IPS DF 4.7 (cell line): ENCODE data around the gene KSR1.

Experiments
- DNase-seq: peaks from one replicate; pipeline ENCODE4 v3.0.0-alpha.2; 2013; ENCODE audit warnings: low spot score; ENCODE audit errors: extremely low read depth

Gene KSR1

DNA sequence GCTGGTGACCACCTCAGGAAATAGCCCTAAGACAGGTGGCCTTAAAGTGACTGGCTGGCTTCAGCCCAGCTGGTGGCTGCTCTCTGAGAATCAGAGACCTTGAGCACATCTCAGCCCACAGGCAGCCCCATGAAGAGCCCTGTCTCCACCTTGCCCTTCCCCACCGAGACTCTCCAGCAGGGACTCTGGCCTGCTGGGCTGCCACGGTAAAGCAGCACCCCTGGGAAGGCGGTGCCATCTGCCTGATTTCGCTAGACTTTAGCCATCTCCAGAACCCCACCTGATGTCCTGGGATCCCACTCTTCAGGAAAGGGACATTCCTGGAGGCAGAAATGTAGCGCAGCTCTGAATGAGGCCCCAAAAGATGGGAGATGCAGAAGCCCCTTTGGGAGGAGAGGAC is 129.5 kb downstream of the KSR1 start:
- DNase-seq = no peak

DNA sequence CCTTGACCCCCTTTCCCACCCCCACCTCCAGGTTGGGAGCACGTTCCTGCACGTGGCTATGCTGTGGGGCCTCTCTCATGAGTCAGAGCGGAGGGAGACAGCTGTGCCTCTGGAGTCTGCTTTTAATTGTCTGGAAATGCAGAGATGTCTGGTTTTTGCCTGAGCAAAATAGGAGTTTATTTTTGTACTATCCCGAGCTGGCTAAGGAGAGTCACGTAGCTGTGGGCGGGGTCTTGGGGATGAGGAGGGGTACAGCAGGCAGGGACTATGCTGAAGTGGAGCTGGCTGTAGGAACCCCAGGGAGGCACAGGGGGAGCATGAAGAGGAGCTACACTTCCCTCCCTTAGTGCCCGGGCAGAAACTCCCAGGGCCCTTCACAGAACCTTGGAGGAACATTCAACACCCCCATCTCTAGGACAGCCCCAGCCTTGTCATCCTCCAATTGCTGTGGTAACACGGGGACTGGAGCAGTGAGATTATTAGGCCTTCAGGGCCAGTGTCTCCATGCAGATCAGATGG is 130.0 kb downstream of the KSR1 start:
- no peak for DNase-seq

DNA sequence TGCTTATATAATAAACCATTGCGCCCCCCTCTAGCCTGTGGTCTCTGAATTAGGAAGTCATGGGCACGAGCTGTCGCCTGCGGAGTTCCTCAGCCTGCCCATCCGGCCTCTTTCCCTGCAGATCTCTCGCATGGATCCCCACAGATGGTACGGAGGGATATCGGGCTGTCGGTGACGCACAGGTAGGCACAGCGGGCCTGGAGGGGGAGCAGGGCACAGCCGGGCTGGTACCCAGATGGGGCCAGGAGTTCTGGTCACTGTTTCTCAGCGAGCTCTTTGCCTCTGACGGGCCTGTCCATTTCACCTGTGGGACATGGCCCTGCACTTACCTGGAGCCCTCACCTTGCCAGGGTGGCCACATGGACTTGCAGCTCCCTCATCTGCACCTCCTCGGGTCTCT is 132.1 kb downstream of the KSR1 start:
- no peak for DNase-seq

DNA sequence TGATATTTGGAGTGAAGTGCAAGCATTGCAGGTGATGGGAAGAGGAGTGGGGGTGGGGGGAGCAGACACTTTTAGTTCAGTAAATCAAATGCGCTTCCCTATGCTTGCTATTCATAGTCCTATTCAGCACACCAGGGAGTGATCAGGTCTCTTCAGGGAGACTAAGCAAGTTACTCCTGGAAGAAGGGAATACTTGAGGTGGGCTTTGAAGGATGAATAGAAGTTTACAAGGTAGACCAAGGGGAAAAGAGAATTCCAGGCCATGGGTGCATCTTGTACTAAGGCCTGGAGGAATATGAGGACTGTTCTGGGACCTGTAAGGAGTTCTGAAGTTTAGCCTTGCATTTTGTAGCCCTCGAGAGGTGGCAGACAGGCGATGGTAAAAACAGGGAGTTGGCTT is 134.6 kb downstream of the KSR1 start:
- no peak for DNase-seq

DNA sequence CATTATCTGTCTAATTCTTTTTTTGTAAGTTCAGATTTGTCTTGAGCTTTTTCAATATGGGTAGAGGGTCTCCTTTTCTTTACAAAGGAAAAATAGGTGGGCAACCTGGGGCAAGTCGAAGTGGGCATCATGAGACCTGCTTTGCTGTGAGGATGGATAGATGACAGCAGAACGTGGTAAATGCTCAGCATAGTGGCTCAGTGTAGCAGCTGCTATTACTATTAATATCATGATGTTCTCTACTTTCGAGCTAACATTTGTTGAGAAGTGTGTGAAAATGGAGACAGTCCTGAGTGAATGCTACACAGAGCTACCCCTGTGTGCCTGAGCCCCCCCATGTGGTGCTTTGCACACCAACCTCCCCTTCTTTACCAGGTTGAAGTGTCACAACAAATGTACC is 135.7 kb downstream of the KSR1 start:
- DNase-seq = no peak

DNA sequence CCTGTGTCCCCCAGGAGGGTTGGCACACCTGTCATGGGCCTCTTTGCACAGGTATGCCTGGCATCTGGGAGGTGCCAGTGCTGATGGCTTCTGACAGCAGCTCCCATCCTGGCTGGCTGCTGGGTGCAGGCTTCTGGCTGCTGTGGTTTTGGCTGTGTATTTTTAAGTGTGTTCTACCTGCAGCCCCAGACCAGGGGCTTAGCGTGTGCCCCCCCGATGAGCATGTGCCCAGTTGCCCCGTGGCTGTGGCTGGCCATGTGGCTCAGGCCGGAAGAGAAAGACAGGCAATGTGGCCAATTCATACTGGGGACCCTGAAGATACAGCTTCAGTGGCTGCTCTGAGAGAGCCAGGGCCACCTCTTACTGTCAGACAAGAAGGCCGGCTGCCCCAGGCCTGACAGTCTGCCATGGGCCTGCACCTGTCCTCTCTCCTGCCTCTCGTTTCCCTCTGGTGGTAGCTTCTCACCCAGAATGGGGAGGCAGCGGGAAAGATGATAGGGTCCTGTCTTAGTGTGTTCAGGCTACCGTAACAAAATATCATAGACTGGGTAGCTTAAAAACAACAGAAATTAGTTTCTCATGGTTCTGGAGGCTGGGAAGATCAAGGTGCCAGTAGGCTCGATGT is 137.1 kb downstream of the KSR1 start:
- no peak for DNase-seq

DNA sequence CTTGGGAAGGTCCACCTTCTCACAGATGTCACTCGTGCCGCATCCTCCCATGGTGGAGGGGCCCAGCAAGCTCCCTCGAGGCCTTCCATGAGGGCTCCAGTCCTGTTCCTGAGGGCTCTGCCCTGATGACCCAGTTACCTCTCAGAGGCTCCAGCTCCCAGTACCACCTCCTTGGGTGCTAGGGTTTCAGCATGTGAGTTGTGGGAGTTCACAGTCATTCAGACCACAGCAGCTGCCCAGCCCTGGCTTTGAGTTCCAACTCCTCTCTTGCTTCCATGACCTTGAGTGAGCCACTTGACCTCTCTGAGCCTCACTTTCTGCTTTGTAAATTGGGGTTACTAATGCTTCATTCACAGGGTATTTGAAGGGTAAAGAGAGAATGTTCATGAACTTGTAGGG is 137.6 kb downstream of the KSR1 start:
- DNase-seq = no peak

DNA sequence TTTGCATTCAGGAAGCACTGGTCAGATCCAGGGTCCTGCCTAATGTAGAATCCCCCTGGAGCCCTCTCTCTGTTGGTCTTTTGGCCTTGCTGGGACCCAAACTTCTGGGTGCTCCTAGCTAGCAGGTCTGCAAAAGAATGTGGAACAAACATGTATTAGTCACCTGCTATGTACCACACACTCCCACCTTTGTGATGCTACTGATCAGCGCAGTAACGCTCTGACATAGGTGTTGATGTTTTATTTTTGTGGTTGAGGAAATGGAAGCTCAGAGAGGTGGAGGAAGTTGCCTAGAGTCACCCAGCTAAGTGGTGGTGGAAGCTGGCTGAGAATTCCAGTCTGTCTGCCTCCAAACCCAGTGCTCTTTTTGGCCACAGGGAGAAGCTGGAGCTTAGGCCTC is 139.0 kb downstream of the KSR1 start:
- DNase-seq = no peak

DNA sequence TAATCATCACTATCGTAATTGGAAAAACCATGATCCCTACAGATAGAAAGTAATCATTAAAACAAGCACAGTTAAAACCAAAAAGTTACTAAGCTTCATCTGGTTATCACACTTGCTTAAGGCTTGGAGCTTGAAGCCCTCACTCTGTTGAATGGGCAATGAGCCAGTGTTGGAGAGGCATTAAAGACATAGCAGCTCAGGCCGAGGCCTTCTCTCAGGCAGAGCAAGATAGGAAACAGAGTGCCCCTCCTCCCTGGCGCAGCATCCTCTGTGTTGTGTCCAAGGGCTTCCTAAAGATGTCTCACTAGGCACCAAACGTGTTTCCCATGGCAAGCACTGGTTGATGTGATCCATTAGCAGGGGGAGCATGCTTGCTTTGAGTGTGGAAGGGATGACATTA is 139.8 kb downstream of the KSR1 start:
- no peak for DNase-seq

DNA sequence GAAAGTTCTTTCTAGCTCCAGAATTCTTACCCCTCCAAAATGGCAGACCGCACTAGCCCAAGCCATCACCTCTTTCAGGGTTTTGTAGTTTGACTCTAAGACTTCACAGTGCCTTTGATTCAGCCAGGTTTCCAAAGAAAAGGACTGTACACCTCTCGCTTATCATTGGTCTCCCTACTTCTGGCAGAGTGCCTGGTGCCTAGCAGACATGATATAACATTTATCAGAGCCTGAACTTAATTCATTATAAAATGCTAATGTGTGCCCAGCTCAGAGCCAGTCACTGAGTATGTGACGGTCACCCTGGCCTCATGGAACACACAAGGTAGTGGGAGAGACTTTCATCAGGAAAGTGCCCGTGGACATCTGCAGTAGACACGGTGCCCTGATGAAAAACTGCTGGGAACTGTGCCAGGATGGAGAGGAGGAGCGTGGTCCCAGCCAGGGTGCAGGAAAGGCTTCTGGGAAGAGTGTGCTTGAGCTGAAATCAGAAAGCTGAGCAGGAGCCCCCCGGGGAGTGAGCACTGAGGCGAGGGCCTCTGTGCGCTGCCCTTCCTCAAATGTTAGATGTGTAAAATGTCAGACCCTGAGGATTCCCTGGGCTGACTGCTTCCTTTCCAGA is 140.4 kb downstream of the KSR1 start:
- DNase-seq = no peak

DNA sequence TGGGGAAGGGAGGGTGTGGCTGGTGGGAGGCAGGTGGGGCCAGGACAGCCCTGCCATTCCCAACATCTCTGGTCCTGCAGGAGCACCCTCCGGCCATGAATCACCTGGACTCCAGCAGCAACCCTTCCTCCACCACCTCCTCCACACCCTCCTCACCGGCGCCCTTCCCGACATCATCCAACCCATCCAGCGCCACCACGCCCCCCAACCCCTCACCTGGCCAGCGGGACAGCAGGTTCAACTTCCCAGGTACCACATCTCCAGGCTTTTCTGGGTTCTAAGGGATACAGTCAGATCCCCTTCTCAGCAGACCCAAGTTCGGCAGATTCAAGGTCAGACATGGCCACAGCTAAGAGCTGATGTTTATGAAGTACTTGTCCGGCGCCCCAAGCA is 140.9 kb downstream of the KSR1 start:
- no peak for DNase-seq

DNA sequence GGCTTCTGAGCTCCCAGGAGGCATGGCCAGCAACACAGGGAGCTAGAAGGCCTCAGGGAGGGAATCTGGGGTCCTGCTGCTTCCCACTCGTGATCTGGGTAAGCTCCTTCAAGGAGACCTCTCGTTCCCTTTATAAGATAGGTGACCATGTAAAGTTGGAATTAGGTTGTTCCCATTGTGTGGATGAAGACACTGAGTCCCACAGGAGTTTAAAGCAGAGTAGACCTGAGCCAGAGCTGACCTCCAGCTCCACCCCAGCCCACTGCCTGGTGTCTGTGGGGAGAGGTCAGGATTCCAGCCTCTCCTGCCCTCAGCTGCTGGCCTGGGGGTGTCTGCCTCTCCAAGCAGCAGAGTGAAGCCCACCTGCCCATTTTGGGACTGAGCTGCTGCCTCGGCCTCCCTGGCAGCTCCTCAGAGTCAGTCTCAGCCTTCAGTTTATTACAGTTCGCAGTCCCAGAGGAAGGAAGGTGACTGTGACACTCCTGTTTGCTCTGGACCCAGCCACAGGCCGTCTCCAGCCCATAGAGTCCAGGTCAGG is 141.6 kb downstream of the KSR1 start:
- DNase-seq = no peak

DNA sequence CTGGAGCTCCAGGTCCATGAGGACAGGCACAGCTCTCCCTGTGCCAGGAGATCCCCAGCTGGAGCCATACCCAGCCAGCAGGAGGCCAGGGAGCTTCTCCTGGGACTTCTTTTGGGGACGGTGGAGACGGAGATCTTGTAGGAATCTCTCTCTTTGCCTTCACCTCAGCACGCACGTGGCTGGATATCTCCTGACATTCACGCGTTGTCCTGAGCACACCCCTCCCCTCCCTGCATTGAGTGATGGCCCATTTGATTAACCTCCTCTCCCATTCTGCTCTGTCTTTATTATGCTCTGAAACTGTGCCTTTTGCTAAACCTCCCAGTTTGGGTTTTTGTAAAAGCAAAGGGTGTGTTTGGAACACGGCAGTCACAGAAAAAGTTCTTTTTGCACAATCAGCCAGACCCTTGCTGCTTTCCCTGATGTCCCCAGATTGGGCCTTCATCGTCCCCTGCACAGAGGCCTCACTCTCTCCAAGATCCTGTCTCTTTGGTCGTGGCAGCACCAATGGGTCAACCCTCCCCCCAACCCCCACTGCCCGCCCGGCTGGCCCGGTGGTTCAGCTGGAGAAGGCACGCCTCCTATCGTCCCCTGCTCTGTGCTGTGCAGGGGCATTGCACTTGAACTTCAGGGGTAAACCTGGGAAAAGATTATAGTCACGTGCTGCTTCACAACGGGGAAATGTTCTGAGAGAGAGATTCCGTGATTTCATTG is 142.2 kb downstream of the KSR1 start:
- DNase-seq = no peak

DNA sequence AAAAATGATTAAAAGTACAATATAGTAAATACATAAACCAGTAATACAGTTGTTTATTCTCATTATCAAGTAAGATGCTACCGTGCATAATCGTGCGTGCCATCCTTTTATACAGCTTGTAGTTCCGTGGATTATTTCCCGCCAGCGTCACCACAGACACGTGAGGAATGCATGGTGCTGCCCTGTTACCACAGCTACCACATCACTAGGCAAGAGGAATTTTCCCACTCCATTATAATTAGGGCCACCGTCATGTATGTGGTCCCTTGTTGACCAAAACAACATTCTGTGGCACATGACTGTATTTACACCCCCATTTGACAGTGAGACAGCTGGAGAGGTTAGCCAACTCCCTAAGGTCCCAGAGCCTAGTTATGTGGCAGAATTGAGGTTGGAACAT is 144.2 kb downstream of the KSR1 start:
- DNase-seq = no peak

DNA sequence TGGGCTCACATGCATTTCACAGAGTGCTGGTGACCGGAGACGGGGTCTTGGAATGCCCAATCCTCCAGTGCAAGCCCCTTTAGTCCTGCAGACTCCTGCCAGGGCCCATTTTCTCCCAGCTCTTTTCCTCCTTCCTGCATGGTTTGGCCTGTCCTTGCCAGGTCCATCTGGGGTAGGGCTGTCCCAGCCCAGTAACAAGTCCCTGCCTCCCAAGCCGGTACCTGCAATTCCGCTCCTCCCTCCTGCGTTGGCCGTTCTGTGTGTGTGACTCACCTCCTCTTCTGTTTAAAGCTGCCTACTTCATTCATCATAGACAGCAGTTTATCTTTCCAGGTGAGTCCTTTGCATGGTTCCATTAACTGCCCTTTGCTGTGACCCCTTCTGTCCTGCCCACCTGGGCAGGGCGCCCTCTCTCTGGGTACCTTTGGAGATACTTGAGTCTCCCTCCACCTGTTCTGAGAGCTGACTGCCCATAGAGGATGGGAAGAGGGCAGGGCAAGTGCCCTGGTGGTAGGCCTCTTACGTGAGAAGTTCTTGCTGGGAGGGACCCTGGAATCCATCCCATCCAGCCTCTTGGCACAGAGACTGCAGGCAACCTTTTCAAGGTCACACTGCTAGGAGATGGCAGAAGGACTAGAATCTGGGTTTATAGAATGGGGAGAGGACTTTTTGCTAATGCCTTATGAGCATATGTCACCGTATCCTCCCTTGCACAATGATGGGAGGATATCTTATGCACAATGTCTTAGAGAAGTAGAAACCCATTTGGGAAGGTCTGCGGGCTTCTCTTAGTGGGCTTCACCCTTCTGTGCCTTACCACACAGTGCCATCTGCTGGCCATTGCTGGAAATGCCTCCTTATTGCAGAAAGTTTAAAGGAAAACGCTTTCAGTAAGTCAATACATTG is 145.1 kb downstream of the KSR1 start:
- peak; percentile 62 for DNase-seq

DNA sequence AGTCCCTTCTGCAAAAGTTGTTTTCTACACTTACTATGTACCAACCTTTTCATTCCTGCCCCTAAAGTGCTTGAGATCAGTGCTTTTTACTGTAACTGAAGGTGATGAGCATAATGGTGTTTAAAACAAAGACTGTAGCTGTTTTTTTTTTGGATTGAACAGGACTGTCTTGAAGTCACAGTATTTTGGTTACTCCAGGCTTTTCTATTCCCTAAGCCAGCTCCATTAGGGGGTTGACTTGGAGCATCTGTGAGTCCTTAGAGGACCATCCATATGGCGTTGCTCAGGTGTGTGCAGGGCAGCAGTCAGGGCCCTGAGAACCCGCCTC is 145.7 kb downstream of the KSR1 start:
- no peak for DNase-seq

DNA sequence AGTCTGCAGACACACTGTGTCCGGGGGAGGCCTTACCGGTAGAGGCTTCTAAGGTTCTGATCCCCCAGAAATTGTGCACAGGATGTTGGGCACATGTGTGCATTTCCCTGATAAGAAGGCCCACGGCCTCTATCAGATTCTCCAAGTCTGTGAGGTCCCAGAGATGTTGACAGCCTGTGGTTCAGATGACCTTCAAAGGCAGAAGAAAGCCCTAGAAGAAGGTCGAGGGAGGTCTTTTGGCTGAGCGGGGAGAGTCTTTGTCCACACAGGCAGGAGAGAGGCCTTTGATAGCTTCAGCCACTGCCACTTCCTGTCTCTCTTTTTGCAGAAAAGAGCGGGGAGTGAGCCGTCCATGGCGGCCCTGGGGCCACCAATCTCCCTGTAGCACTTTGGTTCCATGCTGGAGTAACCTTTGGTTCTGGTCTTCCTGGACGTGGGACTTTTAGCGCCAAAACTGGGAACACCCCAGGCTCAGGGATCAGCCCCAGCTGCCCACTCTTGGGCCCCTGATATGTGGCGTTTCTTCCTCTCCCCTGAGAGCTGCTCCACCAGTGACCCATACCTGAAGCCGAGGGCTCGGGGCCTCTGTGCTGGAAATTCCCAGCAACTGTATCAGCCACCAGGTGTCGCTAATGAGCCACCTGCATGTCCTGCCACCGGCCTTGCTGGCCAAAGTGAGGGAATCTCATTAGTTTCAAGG is 146.6 kb downstream of the KSR1 start:
- peak; percentile 75 for DNase-seq

DNA sequence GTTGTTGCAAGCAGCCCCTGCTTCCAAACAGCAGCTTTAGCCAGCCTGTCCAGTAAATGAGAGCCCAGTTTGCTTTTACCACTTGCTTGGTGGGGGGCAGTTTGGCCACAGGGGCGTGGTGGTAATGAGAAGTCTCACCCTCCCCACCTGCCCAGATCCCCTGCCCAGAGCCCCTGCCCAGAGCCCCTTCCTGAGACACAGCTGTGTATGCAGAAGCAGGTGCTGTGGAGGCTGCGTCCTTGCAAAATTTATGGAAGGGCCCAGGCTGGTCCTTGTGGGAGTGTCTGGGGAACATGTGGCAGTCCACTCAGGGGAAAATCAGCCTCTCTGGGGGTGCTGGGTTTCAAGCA is 147.1 kb downstream of the KSR1 start:
- no peak for DNase-seq

DNA sequence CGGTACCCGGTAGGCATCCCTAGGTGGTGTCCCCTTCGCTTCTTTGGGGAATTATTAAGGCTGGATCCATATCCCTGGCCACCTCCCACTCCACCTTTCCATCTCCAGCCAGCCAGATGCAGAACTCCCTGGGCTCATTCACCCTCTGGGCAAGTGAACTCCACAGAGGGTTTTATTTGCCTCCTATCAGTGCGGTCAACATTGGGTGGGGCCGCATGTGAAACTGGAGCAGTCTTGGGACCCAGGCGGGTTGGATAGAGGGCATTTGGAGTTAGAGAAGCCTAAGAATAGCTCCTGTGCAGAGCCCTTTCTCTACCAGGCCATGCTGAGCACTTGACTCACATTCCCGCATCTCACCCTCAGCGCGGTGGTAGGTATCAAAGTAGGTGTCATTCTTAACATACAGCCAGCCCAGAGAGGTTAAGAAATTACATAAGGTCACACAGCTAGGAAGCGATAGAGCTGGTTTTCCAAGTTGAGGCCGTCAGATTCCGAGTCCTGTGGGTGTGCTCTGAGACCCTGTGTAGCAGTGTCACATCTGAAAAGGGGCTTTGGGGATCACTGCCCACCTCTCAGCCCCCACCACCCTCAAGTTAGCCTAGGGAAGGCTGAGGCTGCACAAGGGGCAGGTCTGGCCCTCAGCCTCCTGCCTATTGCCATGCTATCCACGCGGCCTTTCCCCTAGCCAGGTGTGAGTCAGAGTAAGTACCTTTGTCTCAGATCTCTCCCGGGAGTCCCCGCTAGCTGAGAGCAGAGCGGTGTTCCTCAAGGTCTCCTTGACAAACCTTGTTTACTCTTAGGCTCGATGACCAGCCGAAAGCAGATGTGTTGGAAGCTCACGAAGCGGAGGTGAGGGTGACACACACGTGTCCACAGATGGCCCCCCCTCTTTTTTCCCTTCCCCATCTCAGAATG is 147.9 kb downstream of the KSR1 start:
- no peak for DNase-seq

DNA sequence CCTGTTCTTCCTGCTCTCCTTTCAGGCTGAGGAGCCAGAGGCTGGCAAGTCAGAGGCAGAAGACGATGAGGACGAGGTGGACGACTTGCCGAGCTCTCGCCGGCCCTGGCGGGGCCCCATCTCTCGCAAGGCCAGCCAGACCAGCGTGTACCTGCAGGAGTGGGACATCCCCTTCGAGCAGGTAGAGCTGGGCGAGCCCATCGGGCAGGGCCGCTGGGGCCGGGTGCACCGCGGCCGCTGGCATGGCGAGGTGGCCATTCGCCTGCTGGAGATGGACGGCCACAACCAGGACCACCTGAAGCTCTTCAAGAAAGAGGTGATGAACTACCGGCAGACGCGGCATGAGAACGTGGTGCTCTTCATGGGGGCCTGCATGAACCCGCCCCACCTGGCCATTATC is 149.2 kb downstream of the KSR1 start:
- no peak for DNase-seq
